OCI-LY7 (cell line): ENCODE data around the gene MIGA1. TPM values are rescaled to one million over a fixed set of nuclear protein-coding genes. Genes with fewer than 3 reads are reported as not detected.

Source experiments
- BruUV-seq: library from RNA; stranded (reverse); fragments of 400-500 nt; replicated peaks from 2 replicates; lab custom pipeline; 2021; lab: Mats Ljungman, UMichigan
- CTCF ChIA-PET: fragments of 300-600 bp; sonication (Branson Sonifier 250); formaldehyde crosslinking; loops from one replicate; lab custom pipeline; 2022; ENCODE audit warnings: antibody characterized with exemption; ENCODE audit not compliant: unreplicated experiment; lab: Charles Lee
- POLR2A ChIA-PET: fragments of 300-600 bp; sonication (Branson Sonifier 250); formaldehyde crosslinking; loops from one replicate; lab custom pipeline; 2022; ENCODE audit warnings: antibody characterized with exemption; lab: Charles Lee
- DNase-seq: peaks from one replicate; pipeline ENCODE4 v3.0.0-alpha.2; 2015; ENCODE audit warnings: low spot score
- H2AFZ ChIP-seq: fragments of 200-600 bp; sonication (generic), shearing (Covaris generic); 2 replicates; pipeline ENCODE4 v1.6.1; 2014; ENCODE audit warnings: mild to moderate bottlenecking, antibody characterized with exemption, low read length, moderate library complexity
- H3K27ac ChIP-seq: fragments of 200-600 bp; sonication (generic); 2 replicates; pipeline ENCODE4 v1.5.1; 2014; ENCODE audit warnings: mixed run types, low read depth, mild to moderate bottlenecking, moderate library complexity, low read length, inconsistent platforms; ENCODE audit not compliant: poor library complexity, severe bottlenecking
- H3K36me3 ChIP-seq: fragments of 200-600 bp; sonication (generic); 2 replicates; pipeline ENCODE4 v1.6.1; 2014; ENCODE audit warnings: mild to moderate bottlenecking, antibody characterized with exemption, low read length, moderate library complexity, mixed read lengths; ENCODE audit not compliant: insufficient read depth
- H3K4me1 ChIP-seq: fragments of 200-600 bp; sonication (generic); 2 replicates; pipeline ENCODE4 v1.5.1; 2014; ENCODE audit warnings: mild to moderate bottlenecking, low read length; ENCODE audit not compliant: insufficient read depth, poor library complexity, severe bottlenecking
- H3K4me2 ChIP-seq: fragments of 200-600 bp; sonication (generic); 2 replicates; pipeline ENCODE4 v1.6.1; 2014; ENCODE audit warnings: mild to moderate bottlenecking, low read length
- H3K4me3 ChIP-seq: fragments of 200-600 bp; sonication (generic); 2 replicates; pipeline ENCODE4 v1.5.1; 2014; ENCODE audit warnings: mild to moderate bottlenecking, low read depth, low read length; ENCODE audit not compliant: poor library complexity, severe bottlenecking
- H3K79me2 ChIP-seq: fragments of 200-600 bp; sonication (generic); 2 replicates; pipeline ENCODE4 v1.6.1; 2016; ENCODE audit warnings: low read depth, mild to moderate bottlenecking, low read length, moderate library complexity, mixed read lengths; ENCODE audit not compliant: insufficient read depth
- H3K9me2 ChIP-seq: fragments of 200-600 bp; sonication (generic); 2 replicates; pipeline ENCODE4 v1.6.1; 2016; ENCODE audit warnings: mild to moderate bottlenecking, low read length, mixed read lengths; ENCODE audit not compliant: insufficient read depth
- H3K9me3 ChIP-seq: fragments of 200-600 bp; sonication (generic); 2 replicates; pipeline ENCODE4 v1.6.1; 2014; ENCODE audit warnings: mild to moderate bottlenecking, mixed run types, low read length, mixed read lengths
- H4K20me1 ChIP-seq: fragments of 200-600 bp; sonication (generic); 2 replicates; pipeline ENCODE4 v1.6.1; 2014; ENCODE audit warnings: mild to moderate bottlenecking, antibody characterized with exemption, low read length, moderate library complexity, mixed read lengths; ENCODE audit not compliant: insufficient read depth
- CTCF ChIP-seq: fragments of 200-600 bp; sonication (generic); conservative IDR thresholded peaks from 2 replicates; pipeline ENCODE4 v1.5.1; 2014; ENCODE audit warnings: mild to moderate bottlenecking, antibody characterized with exemption, low read length, moderate library complexity, mixed read lengths
- EZH2phosphoT487 ChIP-seq: fragments of 200-600 bp; sonication (generic); IDR thresholded peaks from 2 replicates; pipeline ENCODE4 v1.6.1; 2018; ENCODE audit warnings: low read depth, borderline replicate concordance, mild to moderate bottlenecking, mixed run types, antibody characterized with exemption, low read length, moderate library complexity, mixed read lengths
- intact Hi-C: fragments of 100-400 bp; cut with micrococcal nuclease; formaldehyde crosslinking; loops from one replicate; pipeline ENCODE4 v1.10.0; 2022; ENCODE audit not compliant: unreplicated experiment
- total RNA-seq, 2 experiments: library from RNA; depleted of rRNA in 1 of 2; stranded (reverse); fragments of >200 nt in 1 of 2; shearing (Covaris generic) in 1 of 2; gene quantifications; 2 replicates each; pipeline ENCODE4 v1.2.3, GENCODE V29; 2014 to 2022

Gene MIGA1
- total RNA-seq, 2 experiments from 2014 or later = 5.1 to 8.4 TPM

- no peak overlapping the region for H3K27ac ChIP-seq
Observed at GRCh38 chr1:77757066-77757584, 22.3 kb upstream of the MIGA1 start.

GRCh38 chr1:77757603-77758002 lies 21.8 kb upstream of the MIGA1 start:
- Histone ChIP-seq H4K20me1 (peaks cover 21% of the 10 kb centered on the region; the same call in 1 of the 2 replicates), H2AFZ (no peak overlapping the region), H3K36me3 (no peaks in the 10 kb centered on the region), H3K79me2 (peaks cover 69% of the 10 kb centered on the region), H3K4me1 (peaks cover 36% of the 10 kb centered on the region), H3K9me2 (no peaks in the 10 kb centered on the region), H3K4me3 (peak overlapping the region; percentile 83), H3K4me2 (peak overlapping the region; percentile 71), H3K9me3 (no peaks in the 10 kb centered on the region), H3K27ac (no peak overlapping the region)
- CTCF ChIA-PET = no interaction called here
- no TSS peak for BruUV-seq
- intact Hi-C loops = loop anchor here (2.0 to 10.0 kb wide), 3 partner anchors 75 to 247 kb away; partner anchors contain the start of genes DNAJB4 and ZZZ3
- TF ChIP-seq CTCF (no peak), EZH2phosphoT487 (no peak)
- no peak for DNase-seq
- POLR2A ChIA-PET = interaction anchor here (0.6 to 1.8 kb wide), 6 partner anchors 9 to 161 kb away, joined by 3 to 6 read pairs (median 5); no protein-coding TSS in a partner anchor

More at GRCh38 chr1:77757066-77757584, 22.3 kb upstream of the MIGA1 start:
- Histone ChIP-seq H4K20me1 (peaks cover 21% of the 10 kb centered on the region; the same call in 1 of the 2 replicates), H3K4me1 (peaks cover 36% of the 10 kb centered on the region), H3K4me2 (peak overlapping the region; percentile 71), H3K9me2 (no peaks in the 10 kb centered on the region), H2AFZ (no peak overlapping the region), H3K36me3 (no peaks in the 10 kb centered on the region), H3K79me2 (peaks cover 74% of the 10 kb centered on the region), H3K4me3 (peak overlapping the region; percentile 83), H3K9me3 (no peaks in the 10 kb centered on the region)
- intact Hi-C loops = loop anchor here (5.0 to 10.0 kb wide), 2 partner anchors 90 to 248 kb away; partner anchors contain the start of gene DNAJB4
- ChIA-PET CTCF (no interaction called here), POLR2A (interaction anchor here (0.5 to 1.8 kb wide), 12 partner anchors 9 to 252 kb away, joined by 3 to 9 read pairs (median 5); no protein-coding TSS in a partner anchor)
- TF ChIP-seq CTCF (no peak), EZH2phosphoT487 (no peak)
- no peak for DNase-seq
- BruUV-seq = no TSS peak
